T47D (cell line): ENCODE data around the gene ELK3.

Experiments used
- DNase-seq, 2 experiments: peaks; one replicate each; pipeline versions ENCODE4 v3.0.0 to v3.0.0-alpha.2; 2011 to 2012; ENCODE audit warnings: low read depth in 1 of 2, low spot score in 1 of 2
- JUND ChIP-seq: IDR thresholded peaks from 2 replicates; pipeline ENCODE4 v1.6.1; 2012; ENCODE audit warnings: low read depth
- in situ Hi-C: cut with HindIII; loops from 2 replicates; pipeline ENCODE4 v1.10.0; 2016; ENCODE audit warnings: low sequenced_read_pairs, low pct_unique_long_range_greater_than_20kb

Gene ELK3

DNA sequence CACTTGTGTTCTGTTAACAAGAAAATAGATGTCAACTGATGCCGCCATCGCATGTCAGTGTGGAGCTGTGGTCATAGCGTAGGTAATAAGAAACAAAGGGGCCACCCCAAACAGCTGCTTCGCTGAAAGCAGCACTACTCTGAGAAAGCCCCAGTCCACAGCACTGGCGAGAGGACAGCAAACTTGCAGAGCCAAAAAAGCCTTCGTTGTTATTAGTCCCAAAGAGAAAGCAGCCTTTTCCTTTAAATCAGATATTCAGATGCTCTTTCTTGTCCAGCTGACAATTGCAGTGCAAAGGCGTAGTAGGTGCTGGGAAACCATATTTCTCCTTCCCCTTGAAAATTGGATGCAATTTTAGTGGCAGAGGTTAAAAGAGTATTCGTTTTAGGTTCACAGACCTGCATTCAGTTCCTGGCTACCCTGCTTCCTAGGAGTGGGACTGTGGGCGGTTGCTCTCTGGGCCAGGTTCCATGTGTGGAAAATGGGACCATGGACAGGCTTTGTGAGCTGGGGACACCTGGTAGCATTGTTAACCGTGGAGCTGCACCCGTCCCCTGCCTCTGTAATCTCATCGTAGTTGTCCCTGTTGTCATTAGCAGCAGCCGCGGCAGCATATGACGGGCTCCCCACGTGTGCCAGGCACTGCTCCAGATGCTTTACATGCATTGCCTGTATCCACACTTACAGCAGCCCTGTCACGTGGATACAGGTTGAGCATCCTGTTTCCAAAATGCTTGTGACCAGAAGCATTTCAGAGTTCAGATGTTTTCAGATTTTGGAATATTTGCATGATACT is 54.2 kb downstream of the ELK3 start:
- DNase-seq = no peak
- in situ Hi-C loops = no loop called here
- no peak for TF ChIP-seq JUND

DNA sequence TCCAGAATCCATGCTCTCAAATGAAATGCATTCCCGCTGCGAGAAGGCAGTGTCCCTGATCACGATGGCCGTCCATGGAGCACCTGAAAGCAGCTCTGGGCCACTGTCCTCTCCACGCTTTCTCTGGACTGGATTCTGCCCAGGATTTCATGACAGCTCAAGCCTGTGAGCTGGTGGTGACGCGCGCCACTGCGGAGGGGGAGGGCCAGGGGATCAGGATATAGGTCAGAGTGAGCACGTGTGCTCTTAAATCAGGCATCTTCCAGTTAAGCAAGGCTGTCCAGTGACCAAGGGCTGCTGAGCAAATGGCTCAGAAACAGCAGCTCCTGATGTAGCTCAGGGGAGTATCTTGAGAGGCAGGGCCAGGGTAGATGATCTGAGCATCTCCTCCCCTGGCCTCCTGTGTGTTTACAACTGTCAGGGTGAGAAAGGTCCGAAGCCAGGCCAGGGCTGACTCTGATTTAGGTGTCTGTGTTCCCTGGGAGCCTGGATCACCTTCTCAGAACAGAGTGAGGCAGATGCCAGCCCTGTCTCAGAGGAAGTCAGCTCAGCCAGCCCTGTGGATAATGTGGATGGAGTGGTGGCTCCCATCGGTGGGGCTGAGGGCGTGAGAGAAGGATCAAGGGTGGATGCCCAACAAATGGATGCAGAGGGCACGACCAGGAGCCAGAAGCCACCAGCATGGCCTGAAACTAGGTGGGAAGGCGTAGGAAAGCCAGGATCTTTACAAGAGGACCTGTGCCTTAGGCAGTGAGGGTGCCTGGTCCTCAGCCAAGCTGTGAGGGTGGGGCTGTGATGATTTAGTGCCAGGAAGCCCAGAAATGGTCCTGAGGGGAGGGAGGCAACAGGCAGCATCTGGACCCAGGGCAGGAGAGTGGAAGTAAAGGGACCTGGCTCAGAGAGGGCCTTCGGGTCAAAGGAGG is 55.3 kb downstream of the ELK3 start:
- DNase-seq = no peak
- no peak for TF ChIP-seq JUND
- in situ Hi-C loops = no loop called here

DNA sequence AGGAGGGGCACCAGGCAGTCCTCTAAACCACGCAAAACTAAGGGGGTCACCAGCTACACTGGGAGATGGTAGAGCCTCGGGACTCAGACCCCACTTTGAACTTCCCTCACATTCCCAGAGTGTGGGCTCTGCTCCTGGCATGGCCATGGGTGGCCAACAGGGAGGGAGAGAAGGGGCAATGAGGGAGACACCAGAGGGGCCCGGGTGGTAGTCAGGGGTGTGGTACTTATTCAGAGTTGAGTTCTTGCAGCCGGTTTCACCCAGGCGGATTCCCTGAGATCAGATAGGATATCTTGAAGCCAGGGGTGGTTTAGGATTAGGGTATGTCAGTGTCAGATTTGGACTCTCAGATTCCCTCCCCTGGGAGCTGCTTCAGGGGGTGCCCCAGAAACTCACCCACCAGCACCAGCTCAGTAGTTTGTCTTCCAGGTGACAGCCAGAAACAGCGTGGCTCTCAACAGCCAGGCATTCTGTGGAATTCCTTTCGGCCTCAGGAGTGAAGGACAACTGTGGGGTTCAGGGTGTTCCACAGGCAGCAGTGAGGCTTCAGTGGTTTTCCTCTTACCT is 56.0 kb downstream of the ELK3 start:
- no peak for DNase-seq
- in situ Hi-C loops = no loop called here
- TF ChIP-seq JUND = no peak

DNA sequence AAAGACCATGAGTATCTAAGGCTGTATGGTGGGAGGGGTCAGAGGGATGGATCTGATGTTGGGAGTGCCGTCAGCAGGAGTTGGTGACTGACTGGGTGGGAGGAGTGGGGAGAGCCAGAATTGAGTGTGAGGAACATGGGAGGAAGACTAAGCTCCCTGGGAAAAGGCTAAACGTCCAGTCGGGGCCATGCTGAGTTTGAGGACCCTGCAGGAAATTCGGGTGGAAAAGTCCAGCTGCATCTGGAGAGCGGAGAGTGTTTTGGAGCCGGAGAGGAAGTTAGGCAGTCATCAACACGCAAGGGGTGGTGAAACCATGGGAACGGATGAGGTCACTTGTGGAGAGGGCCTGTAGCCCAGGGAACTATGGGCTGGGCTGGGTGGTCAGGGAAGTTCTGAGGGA is 60.9 kb downstream of the ELK3 start:
- no peak for DNase-seq
- in situ Hi-C loops = no loop called here
- no peak for TF ChIP-seq JUND

DNA sequence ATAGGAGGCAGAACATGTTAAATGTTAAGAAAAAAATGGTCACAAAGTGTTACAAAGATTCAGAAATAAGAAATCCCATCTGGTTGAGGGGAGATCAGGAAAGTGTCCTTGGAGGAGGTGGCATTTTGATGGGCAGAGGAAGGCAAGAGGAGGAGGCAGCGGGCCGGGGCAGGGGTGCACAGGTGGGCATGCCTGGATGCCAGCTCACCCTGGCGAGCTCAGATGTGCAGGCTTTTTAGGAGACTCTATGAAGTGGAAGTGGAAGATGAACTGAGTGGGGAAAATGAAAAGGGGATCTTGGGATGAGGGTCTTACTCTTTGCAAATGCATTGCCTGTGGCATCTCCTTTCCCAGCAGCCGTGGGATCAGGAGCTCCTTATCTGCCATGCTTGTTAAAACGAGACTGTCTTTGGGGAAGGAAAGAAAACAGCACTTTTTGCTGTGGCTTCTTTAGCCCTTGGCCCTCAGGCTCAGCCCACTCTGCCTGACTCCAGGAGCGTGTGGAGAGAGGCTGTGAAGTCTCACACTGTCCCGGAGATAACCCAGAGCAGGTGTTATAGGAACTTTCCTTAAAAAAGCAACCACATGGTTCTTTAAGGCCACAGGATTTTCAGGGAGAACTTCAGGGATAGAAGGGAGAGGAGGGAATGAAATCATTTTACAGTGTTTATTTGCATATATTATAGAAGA is 62.6 kb downstream of the ELK3 start:
- no peak for DNase-seq
- no peak for TF ChIP-seq JUND
- in situ Hi-C loops = no loop called here

DNA sequence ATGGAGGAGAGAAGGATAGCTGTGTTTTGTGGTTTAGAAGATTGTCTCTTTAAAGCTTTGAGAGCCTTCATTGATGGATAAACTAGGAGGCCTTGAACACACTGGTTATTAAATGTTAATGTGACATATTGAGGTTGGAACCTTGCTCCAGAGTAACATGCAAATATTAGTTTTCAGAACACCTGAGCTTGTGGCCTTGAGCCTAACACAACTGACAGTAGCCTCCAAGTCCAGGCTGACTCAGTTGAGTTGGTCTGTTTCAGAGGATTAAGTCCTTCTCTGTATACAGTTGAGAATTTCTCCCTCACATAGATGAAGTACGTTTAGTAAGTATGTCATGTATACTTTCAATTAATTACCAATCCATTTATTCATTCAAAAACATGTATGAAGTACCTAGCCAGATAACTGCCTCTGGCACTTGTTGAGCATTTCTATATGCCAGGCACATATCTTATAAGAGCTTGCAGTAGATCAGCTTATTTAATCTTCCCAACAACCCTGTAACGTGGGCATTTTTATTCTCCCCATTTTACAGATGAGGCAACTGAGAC is 63.5 kb downstream of the ELK3 start:
- in situ Hi-C loops = no loop called here
- peak in 1 of 2 experiments; percentile 22 for DNase-seq
- TF ChIP-seq JUND = no peak

DNA sequence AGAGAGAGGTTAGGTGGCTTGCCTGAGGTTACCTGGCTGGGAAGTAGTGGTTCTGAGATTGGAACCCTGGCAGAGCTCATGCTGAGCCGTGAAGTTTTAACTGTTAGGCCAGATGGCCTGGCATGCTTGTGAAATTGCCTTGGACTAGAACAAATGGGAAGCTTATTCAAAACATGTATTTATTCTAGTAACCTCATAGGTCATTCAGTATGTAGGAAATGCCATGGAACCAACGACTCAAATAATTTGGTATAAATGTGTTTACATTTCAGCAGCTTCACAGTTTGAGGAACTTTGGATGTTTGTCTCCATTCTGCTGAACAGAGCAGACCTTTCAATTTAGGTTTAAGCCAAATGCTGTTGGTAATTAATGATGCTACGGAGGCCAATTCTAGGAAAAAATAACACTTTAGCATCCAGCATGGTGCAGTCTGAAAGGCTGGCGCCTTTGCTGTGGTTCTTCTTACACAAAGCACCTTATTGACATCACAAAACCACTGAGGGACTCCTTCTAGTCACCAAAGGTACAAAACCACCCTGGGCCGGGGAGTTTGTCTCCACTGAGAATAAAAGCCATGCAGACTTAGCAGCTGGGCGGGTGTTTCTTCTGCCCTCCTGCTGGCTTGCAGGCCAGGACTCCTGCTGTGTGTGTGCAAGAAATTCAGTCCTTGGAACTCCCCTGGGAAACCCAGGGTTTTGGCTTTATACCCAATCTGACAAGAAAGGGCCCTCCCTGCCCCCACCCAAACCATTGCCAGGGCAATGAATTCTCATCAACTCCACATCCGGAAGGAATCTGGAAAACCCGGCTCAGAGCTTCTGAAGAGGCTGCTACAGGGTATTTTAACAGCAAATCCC is 64.2 kb downstream of the ELK3 start:
- in situ Hi-C loops = no loop called here
- TF ChIP-seq JUND = no peak
- peak in 1 of 2 experiments; percentile 51 for DNase-seq

DNA sequence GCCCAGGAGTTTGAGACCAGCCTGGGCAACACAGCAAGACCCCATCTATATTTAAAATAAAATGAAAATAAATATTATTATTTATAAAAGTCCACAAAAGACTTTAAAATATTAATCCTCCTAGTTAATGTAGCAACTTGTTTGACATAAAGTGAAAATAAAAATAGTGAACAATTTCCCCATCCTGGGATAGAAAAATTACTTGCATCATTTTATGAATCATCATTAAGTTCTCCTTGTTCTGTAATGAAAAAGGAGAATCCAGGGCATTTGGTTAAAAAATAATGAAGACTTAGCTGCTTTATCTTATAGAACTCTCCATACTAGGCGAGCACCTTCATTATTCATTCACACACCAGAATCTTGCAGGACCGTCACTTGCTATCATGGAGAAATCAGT is 66.1 kb downstream of the ELK3 start:
- no peak for DNase-seq
- TF ChIP-seq JUND = no peak
- in situ Hi-C loops = no loop called here

DNA sequence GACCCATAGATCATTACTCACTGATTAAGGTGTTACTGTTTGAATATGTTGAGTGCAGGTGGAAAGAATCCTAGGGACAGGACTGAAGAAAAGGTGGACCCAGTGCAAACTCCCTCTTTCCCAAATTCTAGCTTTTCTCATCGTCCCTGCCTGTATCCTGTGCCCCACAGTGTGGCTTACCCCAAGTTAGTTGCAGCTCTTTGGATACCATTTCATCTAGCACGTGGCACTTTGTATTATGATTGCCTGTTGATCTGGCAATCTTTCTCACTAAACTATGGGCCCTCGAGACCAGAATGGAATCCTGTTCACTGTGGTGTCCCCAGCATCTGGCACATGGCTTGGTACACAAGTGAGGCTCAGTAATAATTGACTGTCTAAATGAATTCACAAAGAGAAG is 66.5 kb downstream of the ELK3 start:
- DNase-seq = no peak
- in situ Hi-C loops = no loop called here
- TF ChIP-seq JUND = no peak

DNA sequence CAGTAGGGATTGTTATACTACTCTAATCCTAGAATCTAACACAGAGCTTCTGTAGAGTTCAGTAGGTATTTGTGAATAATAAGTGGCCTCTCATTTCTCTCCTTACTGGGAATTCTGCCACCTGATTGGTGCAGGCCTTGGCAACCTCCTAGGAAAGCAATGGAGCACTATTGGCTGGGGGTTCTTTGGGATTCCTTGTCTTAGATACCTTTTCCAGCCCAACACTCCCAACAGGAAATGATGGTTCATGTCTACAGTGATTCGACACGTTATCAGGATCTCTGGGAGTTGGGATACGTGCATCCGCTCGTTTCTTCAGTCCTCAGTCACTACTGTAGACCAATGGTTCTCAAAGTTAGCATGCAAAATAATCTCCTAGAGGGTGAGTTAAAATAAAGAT is 67.4 kb downstream of the ELK3 start:
- in situ Hi-C loops = no loop called here
- no peak for TF ChIP-seq JUND
- no peak for DNase-seq

DNA sequence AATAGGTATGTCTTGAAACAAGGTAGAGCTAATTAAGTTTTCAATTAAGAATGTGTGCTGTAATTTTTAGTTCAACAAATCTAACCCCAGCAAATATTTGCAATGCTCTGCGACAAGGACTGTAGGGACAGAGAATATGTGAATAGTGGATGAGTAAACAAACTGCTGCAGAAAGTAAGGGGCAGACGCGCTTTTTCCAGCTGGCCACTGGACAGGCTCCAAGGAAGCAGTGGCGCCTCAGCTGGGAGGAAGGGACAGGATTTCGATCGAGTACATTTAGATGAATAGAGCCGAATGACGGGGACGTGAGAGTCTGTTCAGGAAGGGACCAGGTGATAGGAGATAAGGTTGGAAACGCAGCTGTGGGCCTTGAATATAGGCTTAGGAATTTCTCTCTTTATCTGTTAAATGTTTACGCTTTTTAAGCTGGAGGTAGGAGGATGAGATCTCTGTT is 69.3 kb downstream of the ELK3 start:
- in situ Hi-C loops = no loop called here
- no peak for TF ChIP-seq JUND
- peak in 1 of 2 experiments; percentile 73 for DNase-seq
